GM21529 (cell line): ENCODE results near the gene KCNA2.

ENCODE experiments used
- ATAC-seq: cut with Tn5 transposase; IDR thresholded peaks from one replicate; pipeline ENCODE4 v1.9.1; 2021; ENCODE audit not compliant: unreplicated experiment

The KCNA2 gene

DNA sequence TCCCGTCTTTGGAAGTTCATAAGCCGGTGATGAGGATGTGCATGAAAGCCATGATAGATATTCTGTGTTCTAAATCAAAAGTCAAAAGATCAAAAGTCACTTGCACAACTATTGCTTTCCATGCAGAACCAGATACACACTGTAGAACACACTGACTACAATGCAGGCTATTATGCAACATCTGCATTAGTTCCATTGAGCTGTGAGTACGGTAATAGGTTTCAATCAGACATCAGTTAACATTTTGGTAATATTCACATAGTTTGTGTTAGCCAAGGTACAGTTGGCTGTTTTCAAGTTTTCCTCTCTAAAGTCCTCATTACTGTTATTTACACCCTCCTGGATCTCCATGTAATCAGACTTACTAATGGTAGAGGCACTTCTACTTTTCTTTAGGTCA is 3.1 kb downstream of the KCNA2 start:
- ATAC-seq, result no peak

DNA sequence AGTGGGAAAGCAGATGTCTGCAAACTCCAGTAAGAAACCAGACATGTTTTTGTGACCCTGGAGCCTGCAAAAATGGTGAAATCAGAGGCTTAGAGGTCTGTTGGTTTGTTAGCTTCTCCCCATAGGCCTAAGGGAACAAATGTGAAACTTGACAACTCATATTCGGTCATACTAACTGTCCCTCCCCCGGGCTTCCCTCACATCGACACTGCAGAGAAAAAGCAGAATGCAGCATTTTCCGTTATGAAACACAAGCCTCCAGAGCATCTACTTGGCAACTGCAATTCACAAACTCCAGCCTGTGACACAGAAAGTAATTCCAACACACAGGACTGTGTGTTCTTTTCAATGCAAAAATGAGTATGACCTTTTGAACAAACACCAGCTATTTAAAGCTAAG is 3.7 kb downstream of the KCNA2 start:
- ATAC-seq, result no peak

DNA sequence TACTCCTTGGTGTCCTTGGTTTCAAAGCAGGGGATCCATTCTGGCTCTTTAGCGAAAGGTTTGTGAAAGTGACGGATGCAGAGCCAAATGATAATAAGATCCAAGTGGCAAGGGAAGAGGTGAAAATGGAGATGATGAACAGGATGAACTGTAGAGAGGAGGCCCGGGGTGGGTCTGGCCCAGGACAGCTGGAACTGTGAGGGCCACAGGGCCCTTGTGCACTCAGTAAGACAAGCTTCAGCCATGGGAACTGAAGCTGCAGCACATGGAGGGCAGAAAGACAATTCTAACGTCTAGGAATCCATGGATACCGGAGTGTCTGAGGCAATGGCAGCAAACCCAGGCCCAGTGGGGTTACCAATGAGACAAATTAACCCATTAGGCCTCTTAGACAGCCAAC is 4.8 kb downstream of the KCNA2 start:
- ATAC-seq, result no peak

DNA sequence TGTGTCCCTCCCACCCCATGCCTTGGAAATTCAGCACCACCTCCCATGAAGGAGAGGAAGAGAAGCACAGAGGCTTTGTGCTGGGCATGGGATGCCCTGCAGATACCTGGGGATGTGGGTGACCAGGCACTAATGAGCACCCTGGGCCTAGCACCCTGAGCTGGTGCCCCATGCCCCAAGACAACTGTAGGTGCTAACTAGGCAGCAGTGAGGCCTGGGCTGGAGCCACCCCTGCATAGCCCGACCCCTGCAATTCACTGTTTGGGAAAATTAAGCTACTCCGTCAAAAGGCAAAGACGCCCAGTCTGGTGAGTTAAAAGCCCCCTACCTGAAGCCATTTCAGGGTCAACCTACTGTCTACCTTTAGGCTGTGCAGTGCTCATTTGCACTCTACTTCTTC is 5.4 kb downstream of the KCNA2 start:
- no peak for ATAC-seq

DNA sequence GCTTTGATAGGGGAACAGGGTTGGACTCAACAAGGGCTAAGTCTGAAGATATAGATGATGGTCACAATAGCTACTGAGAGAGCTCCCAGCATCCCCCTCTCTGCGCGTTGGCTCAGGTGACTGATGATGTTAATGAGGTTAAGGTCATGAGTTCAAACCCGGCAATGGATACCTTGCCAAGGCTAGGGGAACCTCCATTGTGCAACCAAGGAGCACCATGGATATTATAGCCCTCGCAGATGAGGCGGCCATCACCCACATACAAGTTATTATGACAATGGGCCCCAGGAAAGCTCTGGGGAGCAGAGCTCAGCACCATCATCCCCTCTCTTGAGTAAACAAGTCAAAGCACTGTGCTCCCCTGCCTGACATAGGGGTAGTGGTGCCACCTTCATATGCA is 8.2 kb downstream of the KCNA2 start:
- ATAC-seq, result no peak

DNA sequence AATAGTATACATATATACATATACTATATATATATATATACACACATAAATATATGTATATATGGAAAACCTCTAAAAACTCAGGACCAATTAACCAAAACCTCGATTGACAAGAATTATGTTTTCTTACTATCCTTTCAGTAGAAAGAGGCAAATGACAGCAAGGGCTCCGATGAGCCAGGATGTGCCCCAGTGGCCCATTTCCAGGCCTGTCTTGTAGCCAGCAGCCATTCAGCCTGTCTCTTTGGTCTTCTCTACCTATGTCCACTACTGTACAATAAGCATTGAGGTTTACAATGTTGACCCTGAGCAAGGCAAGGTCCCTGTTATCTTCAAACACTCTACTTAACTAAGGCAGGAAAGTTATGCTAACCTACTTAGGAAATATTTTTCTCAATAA is 9.8 kb downstream of the KCNA2 start:
- no peak for ATAC-seq

DNA sequence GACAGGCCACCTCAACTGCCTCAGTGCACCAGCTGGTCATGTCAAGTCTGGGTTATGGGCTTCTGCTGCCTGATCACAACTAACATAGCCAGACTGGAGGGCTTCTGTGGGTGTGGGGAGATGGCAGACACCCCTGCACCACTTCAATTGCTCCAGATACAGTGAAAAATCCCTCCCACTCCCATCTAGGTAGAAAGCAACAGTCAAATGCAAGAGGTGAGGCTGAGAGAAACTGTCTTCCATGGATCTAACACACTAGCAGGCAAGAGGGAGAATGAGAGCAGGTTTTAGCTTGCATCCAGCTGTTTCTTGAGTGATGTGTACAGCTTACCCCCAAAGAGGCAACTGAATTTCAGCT is 10.8 kb downstream of the KCNA2 start:
- ATAC-seq, result no peak

DNA sequence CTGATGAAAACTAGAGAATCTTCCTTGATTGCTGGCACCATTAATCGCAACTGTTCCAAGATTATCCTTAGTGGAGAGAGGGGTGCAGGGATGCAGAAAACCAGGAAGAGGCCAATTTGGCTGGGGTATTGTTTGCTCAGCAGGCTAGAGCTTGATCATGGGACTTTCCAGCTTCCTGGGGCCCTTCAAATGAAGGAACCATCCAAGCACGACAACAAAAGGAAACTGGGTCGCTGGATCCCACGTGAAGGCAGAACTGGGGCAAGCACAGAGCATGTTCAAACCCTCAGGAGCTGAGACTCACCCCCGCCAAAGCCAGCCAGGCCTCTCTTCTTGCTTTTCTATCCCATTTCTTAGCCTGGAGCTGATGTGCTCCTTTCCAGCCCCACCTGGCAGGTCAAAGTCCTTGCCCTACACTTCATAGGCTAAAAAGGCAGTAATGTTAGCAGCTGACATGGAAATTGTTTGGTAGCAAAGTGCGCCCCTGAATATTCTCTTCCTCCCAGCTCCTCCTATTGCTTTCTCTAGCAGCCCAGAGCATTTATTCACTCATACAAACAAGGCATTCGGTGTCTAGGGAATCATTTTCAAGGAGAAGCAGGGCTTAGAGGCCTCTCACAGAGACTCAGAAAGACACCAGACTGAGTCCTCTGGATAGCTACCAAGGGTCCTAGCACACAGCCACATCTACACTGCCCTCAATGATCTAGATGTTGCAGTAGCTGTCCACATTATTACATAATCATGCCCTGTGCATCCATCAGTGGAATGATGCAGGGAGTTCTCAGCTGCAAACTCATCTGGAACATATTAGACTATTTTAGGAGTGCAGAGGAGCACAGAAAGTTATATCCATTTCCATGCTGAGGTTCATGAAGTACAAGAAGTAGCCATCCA is 11.5 kb downstream of the KCNA2 start:
- no peak for ATAC-seq

DNA sequence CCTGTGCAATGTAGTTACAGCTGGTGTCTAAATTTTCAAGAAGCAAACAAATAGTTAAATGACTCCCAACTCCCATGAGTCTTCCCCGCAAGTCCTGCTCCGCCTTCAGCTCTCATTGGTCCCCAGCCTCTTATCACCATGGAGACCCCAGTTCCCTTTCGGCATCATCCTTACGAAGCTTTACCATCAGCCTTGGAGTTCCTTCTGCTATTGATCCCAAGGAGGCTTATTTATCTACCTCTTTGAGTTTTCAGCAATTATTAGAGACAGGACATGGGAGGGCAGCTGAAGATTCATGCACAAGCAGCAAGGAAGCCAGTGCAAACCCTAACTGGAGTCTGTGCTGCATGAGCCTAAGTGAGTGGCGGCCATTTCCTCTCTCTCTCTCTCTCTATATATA is 12.3 kb downstream of the KCNA2 start:
- ATAC-seq, result no peak

DNA sequence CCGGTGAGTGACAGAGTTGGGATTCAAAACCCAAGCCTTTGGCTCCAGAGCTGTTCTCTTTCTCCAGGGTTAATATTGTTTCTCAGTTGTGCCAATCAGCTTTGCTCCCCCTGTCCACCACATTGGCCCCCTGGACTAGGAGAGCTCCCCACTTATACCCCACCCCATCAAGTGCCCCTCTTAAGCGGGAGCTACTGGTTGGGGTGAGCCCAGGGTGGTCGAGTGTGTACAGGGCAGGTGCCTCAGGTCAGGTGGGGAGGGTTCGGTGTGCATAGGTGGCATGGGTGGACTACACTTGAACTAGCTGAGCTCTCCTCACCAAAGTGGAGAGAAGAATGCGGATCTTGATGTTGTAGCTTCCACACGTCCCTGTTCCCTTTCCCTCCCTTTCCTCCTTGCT is 14.2 kb downstream of the KCNA2 start:
- no peak for ATAC-seq

DNA sequence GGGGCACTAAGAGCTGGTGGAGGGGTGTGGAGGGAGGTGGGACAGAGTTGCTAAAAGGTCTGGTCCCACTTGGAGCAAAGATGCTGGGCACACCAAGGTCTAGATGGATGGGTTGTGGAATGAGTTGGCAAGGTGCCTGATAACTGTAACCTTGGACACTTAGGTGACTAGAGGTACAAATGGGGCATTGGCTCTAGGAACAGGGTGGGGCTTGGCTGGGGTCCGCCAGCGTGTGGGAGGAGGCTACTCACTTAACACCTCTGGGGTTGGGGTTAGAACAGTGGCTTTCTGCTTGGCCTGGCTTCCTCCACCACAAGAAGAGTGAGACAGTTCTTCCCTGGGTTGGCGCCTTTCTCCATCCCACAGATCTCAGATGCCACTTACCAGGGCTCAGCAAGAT is 17.2 kb downstream of the KCNA2 start:
- ATAC-seq, result no peak

DNA sequence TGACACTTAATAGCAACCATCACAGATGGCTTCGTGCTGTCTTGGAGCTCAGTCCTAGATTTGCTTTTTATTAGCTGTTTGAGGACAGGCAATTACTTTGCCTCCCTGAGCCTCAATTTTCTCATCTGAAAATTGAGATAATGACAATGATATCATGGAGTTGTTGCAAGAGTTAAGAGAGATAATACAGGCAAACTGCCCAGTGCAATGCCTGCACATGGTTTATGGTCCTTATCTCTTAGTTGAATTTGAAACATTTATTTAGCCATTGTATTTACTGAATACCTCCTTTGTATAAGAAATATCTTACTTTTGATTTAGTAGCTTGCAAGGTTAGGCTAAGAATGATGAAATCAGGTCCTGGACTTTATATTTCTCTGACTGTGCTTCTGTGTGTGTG is 17.7 kb downstream of the KCNA2 start:
- no peak for ATAC-seq

DNA sequence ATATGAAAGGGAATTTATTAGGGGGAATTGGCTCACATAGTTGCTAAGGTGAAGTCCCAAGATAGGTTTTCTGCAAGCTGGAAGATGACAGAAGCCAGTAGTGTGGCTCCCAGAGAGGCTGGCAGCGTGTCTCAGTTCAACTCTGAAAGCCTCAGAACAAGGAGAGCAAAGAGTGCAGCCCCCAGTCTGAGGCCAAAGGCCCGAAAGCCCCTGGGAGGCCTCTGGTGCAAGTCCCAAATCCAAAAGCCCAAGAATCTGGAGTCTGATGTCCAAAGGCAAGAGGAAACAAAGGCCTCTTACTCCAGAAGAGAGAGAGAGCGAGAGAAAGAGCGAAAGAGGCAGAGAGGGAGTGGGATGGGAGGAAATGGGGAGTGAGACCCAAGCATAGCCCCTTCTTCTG is 18.3 kb downstream of the KCNA2 start:
- no peak for ATAC-seq

DNA sequence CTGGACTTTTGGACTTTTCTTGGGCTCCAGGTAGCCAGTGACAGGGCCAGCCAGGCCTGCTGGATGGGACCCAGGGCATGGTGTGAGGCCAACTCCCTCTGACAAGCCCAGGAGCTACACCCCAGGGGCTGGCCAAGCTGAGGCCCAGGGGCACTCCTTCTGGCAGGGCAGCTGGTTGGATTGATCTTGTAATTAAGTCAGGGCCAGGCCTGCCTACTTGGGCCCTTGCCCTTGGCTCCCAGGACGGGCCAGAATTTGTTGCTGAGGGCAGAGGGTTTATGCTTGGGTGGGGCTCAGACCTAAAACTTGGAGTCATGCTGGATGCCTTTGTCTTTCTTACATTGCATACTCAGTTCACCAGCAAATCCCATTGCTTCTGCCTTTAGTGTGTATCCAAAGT is 20.7 kb downstream of the KCNA2 start:
- no peak for ATAC-seq

DNA sequence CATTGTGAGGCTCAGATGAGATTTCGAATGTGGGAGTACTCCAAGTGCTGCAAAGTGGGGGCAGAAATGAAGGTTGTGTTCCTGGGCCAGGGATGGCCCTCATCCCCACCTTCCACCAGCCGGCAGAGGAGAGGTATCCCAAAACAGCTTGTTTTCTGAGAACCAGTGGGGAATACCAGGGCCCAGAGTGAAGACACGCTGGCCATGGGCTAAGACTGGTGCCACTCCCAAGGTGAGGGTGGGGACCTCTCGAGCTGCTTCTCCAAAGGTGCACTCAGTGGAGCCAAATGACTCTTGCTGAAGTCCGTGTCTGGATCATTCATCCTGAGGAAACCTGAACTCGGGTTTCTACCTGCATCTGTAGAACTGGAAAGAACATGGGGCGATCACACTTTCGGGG is 22.1 kb downstream of the KCNA2 start:
- no peak for ATAC-seq

DNA sequence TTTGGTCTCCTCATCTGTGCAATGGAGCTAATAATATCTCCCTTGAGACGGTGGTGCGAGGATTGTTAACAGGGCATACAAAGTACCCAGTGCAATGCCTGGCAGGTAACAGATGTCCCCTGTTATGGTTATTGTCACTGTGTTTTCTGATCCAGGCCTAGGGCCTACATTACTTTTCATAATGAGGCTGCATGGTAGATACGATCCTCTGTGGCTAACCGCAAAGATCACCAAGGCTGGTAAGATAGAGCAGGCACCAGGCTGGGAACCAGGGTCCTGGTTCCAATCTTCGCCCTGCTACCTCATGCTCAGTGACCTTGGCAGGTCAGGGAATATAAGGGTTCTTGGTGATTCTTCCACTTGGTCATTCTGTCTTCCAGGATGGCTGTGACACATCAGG is 22.7 kb downstream of the KCNA2 start:
- ATAC-seq, result no peak

DNA sequence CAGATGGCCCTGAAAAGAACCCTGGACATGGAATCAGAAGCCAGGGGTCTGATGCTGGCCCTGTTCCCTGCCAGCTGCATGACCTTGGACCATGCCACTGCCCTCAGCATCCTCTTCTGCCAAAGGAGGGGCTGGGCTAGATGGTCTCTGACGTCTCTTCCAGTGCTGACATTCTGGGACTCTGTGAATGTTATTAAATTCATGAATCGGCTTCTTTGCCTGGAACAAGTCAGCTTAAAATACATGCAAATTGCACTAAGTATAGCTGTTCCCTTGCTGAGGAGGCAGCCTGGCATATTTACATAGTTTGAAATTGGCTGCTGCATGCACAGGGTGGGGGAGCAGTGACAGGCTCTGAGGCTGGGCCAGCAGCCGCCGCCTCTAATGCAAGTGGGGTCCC is 23.8 kb downstream of the KCNA2 start:
- no peak for ATAC-seq

DNA sequence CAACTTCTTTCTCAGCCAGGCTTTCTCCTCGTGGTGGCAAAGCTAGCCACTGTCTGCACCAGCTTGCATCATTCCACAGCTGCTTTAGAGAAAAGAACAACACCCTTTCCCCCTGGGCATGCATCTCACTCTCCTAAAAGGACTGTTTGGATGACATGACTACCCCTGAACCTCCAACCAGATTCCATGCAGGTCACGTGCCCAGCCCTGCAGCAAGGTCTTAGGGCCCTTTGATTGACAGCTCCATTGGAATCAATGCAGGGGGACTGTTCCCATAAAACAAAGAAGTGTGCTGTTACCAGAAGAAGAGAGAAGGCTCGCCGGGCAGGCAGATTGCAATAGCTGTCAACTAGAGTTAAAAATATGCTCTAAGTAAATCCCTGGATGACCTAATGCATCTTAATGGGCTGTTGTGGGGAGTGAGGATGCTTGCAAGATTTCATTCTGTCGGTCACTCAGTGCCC is 24.4 kb downstream of the KCNA2 start:
- ATAC-seq, result no peak

DNA sequence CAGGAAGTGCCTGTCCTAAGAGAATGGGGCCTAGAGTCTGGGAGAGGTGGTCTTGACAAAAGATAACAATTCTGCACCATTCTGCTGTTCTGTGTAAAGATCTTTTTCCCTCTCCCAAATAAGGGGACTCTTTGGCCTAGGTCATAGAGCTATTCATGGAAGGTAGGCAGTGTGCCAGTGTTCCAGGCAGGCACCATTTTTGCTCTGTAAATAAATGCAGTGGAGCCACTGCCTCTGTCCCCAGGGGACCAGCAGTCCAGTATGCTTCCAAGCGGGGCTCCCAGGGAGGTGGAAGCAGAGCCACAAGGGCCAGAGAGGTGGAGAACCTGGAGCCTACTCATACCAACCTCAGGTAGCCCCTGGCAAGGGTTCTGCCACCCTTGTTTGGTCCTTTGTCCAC is 25.9 kb downstream of the KCNA2 start:
- ATAC-seq, result no peak

DNA sequence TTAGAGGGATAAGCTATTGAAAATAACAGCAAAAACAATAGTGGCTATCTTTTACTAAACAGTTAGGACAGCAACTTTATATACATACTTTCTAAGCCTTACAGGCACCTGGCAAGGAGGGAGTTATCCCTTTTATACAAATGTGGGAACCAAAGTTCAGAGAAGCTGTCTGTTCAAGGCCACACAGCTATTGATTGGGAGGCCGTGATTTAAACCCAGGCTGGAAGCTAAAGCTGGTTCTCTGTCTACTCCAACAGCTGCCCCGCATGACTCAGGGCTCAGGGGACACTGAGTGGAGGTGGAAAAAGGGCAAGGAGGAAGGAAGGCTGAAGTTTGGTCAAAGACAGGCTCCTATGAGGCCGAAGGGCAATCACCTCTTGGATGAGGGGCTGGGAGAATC is 26.7 kb downstream of the KCNA2 start:
- no peak for ATAC-seq

DNA sequence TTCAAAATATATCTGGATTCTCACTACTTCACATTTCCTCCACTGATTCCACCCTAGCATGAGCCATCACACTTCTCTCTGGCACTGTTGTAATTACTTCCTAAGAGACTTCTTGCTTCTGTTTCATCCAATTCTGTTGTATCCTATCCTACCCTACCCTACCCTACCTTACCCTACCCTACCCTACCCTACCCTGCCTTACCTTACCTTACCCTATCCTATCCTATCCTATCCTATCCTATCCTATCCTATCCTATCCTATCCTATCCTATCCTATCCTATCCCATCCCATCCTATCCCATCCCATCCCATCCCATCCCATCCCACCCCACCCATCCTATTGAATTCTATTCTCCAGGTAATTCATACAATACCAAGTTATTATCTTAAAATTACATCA is 29.7 kb downstream of the KCNA2 start:
- no peak for ATAC-seq

DNA sequence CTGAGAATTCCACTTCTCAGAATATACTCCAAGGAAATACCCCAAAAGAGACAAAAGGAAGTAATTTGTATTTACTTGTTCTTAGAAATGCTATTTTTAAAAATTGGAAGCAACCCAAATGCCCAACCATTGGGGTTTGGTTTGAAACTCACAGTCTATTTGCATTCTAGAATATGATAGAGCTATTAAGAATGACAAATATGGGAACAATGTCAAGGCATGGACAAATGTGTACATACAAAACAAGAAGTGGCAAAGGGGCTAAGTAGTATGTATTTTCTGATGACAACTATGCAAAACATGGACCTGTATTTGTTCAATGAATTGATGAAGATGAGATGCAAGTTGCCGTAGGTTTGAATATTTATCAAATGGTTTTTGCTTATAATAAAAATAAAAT is 32.8 kb downstream of the KCNA2 start:
- no peak for ATAC-seq

DNA sequence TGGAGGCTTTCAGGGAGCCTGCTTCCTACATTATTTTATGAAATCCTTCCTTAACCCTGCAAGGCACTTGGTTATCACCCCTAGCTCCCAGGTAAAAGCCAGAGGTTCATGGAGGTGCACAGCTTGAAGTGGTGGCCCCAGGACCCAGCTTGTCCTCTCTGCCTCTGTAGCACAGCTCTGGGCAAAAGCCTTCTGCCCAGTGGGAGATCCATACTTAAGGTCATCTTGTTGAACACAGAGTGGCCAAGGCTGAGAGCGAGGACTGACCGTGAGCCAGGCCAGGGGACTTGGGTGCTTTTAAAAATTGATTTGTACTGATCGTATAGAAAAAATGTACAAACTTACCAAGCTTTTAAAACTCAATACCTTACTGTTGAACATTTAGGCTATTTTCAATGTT is 33.4 kb downstream of the KCNA2 start:
- ATAC-seq, result no peak
